Mucosa of rectum (tissue), 2 donors: ENCODE results near the gene MTAP.

Experiments used
- H3K27ac ChIP-seq, 2 donors: one replicate each; pipeline ENCODE4 v1.7.0; 2013; ENCODE audit warnings: inconsistent platforms in 2 of 2, low read depth in 2 of 2, low read length in 2 of 2
- H3K27me3 ChIP-seq, 2 donors: one replicate each; pipeline ENCODE4 v1.7.0; 2013; ENCODE audit warnings: low read length in 2 of 2; ENCODE audit not compliant: control insufficient read depth in 2 of 2, insufficient read depth in 2 of 2
- H3K36me3 ChIP-seq, 2 donors: one replicate each; pipeline ENCODE4 v1.7.0; 2013; ENCODE audit warnings: low read length in 2 of 2; ENCODE audit not compliant: control insufficient read depth in 2 of 2, insufficient read depth in 2 of 2
- H3K4me1 ChIP-seq, 2 donors: one replicate each; pipeline ENCODE4 v1.7.0; 2013; ENCODE audit warnings: low read length in 2 of 2, mild to moderate bottlenecking in 1 of 2; ENCODE audit not compliant: control insufficient read depth in 2 of 2, insufficient read depth in 2 of 2
- H3K4me3 ChIP-seq, 2 donors: one replicate each; pipeline ENCODE4 v1.7.0; 2013; ENCODE audit warnings: low read length in 2 of 2
- H3K9ac ChIP-seq, 2 donors: one replicate each; pipeline ENCODE4 v1.7.0; 2013; ENCODE audit warnings: low read length in 2 of 2, low read depth in 1 of 2, mild to moderate bottlenecking in 1 of 2
- H3K9me3 ChIP-seq, 2 donors: one replicate each; pipeline ENCODE4 v1.7.0; 2013; ENCODE audit warnings: low read length in 2 of 2; ENCODE audit not compliant: control insufficient read depth in 2 of 2
- donor health status: healthy.
- donor health status: Normal muscosa, but diverticular disease.

The MTAP gene

DNA sequence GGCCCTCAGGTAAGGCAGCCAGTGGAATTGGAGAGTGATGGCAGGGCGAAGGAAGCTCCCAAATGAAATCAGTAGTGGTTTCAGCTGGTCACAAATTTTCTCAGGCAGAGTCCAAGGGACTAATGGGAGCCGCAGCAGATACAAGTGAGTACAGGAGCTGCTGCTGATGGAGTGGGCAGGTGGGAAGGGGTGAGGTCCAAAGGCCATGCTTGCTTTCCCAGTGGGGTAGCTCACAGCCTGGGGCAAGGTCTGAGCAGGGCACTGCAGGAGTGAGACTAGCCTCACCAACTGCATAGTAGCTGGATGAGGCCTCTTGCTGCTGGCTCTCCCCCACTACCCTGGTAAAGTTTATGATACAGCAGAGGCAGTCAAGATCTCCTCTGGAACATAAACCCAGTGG, 38.2 kb downstream of the MTAP start:
- Histone ChIP-seq H3K27me3 (no peaks in the 10 kb centered on the region), H3K9me3 (no peaks in the 10 kb centered on the region), H3K4me3 (no peak overlapping the region), H3K36me3 (peaks cover 0 to 19% of the 10 kb centered on the region in 2 donors), H3K4me1 (no peaks in the 10 kb centered on the region), H3K27ac (no peak overlapping the region), H3K9ac (no peak overlapping the region)

- Histone ChIP-seq H3K27me3 (no peaks in the 10 kb centered on the region), H3K4me3 (no peak overlapping the region), H3K36me3 (peaks cover 0 to 19% of the 10 kb centered on the region in 2 donors), H3K9me3 (no peaks in the 10 kb centered on the region), H3K9ac (no peak overlapping the region), H3K27ac (no peak overlapping the region), H3K4me1 (no peaks in the 10 kb centered on the region)
Measured at GRCh38 chr9:21841133-21841532, 38.7 kb downstream of the MTAP start.

GRCh38 chr9:21848615-21849014, 46.2 kb downstream of the MTAP start:
- Histone ChIP-seq H3K27ac (no peak overlapping the region), H3K4me1 (no peaks in the 10 kb centered on the region), H3K27me3 (no peaks in the 10 kb centered on the region), H3K9me3 (peaks cover 0 to 6% of the 10 kb centered on the region in 2 donors), H3K36me3 (no peaks in the 10 kb centered on the region), H3K4me3 (no peak overlapping the region), H3K9ac (no peak overlapping the region)

DNA sequence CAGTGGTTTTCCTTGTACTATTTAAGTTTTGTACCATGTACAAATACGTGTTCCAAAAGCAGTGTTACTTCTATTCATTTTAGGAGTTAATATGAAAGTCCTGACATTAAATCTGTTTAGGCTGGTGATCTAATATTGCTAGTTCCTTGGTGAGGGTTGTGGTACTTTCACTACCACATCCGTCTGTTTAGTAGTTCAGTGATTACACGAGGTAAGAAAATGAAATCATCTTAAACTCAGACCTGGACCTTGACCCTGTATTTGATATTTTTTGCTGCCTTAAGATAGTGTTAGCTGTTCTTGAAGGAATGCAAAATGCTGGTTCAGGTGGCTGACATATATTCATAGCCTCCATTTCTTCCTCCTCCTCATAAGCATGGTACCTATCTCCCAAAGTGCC, 50.3 kb downstream of the MTAP start:
- H3K36me3 ChIP-seq = peaks cover 12 to 18% of the 10 kb centered on the region in 2 donors
- H3K27ac ChIP-seq = no peak overlapping the region

GRCh38 chr9:21853414-21853813, 51.0 kb downstream of the MTAP start:
- no peak overlapping the region for H3K4me3 ChIP-seq

More for the DNA sequence above, 50.3 kb downstream of the MTAP start:
- no peak overlapping the region for H3K9ac ChIP-seq
- peaks cover 0 to 5% of the 10 kb centered on the region in 2 donors for H3K9me3 ChIP-seq
- no peaks in the 10 kb centered on the region for H3K27me3 ChIP-seq
- no peaks in the 10 kb centered on the region for H3K4me1 ChIP-seq
- H3K4me3 ChIP-seq = no peak overlapping the region

GRCh38 chr9:21854119-21854518, 51.7 kb downstream of the MTAP start:
- peaks cover 20% of the 10 kb centered on the region in 2 donors for H3K36me3 ChIP-seq

More at GRCh38 chr9:21853414-21853813, 51.0 kb downstream of the MTAP start:
- Histone ChIP-seq H3K36me3 (peaks cover 15 to 20% of the 10 kb centered on the region in 2 donors), H3K27me3 (no peaks in the 10 kb centered on the region), H3K4me1 (no peaks in the 10 kb centered on the region), H3K27ac (no peak overlapping the region), H3K9me3 (no peaks in the 10 kb centered on the region), H3K9ac (no peak overlapping the region)

DNA sequence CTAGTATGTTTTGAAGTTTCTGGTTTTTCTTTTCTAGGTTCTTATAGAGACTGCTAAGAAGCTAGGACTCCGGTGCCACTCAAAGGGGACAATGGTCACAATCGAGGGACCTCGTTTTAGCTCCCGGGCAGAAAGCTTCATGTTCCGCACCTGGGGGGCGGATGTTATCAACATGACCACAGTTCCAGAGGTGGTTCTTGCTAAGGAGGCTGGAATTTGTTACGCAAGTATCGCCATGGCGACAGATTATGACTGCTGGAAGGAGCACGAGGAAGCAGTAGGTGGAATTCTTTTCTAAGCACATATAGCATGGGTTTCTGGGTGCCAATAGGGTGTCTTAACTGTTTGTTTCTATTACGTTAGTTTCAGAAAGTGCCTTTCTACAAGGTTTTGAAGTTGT, 52.2 kb downstream of the MTAP start:
- Histone ChIP-seq H3K36me3 (peaks cover 20 to 24% of the 10 kb centered on the region in 2 donors), H3K9ac (no peak overlapping the region), H3K27me3 (no peaks in the 10 kb centered on the region), H3K9me3 (no peaks in the 10 kb centered on the region), H3K4me3 (no peak overlapping the region), H3K4me1 (no peaks in the 10 kb centered on the region), H3K27ac (no peak overlapping the region)

More at GRCh38 chr9:21854119-21854518, 51.7 kb downstream of the MTAP start:
- Histone ChIP-seq H3K4me1 (no peaks in the 10 kb centered on the region), H3K9ac (no peak overlapping the region), H3K9me3 (no peaks in the 10 kb centered on the region), H3K27me3 (no peaks in the 10 kb centered on the region), H3K27ac (no peak overlapping the region), H3K4me3 (no peak overlapping the region)

DNA sequence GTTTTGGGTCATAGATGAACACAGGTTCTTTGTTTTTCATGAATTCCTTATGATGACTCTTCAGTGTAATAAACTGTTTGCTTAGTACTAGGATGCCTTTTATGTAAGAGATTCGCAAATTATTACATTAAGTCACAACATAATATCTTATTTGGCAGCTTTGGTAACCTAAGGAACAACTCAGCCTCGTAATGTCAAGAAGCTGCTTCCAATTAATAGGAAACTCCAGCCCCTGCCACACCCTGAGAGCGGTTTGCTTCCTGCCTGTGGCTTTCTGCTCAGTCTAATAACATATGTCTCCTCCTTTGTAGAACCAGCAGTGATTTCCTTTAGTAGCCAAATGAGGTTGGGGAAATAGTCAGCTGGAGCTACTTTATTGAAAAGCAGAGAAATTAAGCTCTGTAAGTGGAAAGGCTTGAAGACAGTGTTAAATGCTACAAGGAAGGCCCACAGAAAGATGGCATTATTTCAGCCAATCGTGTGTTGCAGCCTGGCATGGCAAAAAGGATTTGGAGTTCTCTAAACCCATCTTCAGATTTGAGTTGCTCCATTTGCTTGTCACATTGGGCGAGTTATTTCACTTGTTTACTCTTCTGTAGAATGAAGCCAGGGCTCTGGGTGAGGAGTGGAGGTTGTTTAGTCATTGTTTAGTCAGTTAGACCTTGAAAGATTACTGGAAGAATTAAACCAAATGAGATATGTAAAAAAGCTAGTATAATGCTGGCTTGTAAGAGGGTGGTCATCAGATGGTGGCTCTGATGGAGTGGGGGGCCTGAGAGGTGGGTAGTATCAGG, 54.1 kb downstream of the MTAP start:
- Histone ChIP-seq H3K9me3 (no peaks in the 10 kb centered on the region), H3K9ac (no peak overlapping the region), H3K36me3 (peaks cover 30 to 31% of the 10 kb centered on the region in 2 donors), H3K4me3 (no peak overlapping the region), H3K4me1 (no peaks in the 10 kb centered on the region), H3K27ac (no peak overlapping the region), H3K27me3 (no peaks in the 10 kb centered on the region)

- no peaks in the 10 kb centered on the region for H3K27me3 ChIP-seq
- H3K36me3 ChIP-seq = peaks cover 22 to 32% of the 10 kb centered on the region in 2 donors
- H3K9ac ChIP-seq = no peak overlapping the region
- H3K4me1 ChIP-seq = no peaks in the 10 kb centered on the region
- no peak overlapping the region for H3K27ac ChIP-seq
- H3K9me3 ChIP-seq = no peaks in the 10 kb centered on the region
- H3K4me3 ChIP-seq = no peak overlapping the region
Measured at GRCh38 chr9:21862871-21863270, 60.4 kb downstream of the MTAP start.

DNA sequence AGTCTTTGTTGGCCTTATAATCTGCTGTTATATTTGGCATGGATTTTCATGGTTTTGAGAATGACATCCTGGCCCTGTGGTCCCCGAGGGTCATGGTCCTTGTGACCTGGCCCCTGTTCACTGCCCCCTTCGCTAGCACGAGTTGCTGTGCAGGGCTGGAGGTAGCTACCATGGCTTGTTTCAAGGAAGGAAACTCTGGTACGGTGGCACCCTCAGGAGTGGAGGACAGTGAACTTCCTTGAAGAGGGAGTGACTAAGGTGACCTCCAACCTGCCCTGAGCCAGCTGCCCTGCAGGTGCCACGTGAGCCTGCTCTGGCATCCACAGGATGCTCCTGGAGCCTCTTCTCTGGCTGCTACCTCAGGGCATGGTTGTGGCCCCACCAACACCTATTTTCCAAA, 62.1 kb downstream of the MTAP start:
- Histone ChIP-seq H3K4me3 (no peak overlapping the region), H3K27me3 (no peaks in the 10 kb centered on the region), H3K36me3 (peaks cover 10 to 32% of the 10 kb centered on the region in 2 donors), H3K9me3 (no peaks in the 10 kb centered on the region), H3K4me1 (no peaks in the 10 kb centered on the region), H3K9ac (no peak overlapping the region), H3K27ac (no peak overlapping the region)
